ENCODE results near the gene LRRK1.

DNA sequence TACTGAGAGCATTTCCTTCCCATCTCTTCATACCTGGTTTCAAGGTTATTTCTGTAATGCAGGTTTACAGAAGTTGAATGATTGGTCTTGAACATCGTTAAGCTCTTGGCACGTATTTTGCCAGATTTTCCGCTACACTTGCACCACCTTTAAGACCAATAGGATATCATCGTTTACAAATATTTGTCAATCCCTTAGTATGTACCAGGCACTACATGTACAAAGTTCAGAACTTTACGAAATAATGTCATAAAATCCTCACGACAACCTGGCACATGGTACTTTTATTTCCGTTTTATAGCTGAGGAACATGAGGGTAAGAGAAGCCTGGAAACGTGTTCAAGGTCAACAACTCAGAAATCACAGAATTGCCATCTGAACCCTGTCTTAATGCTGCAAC lies 6.3 kb downstream of the LRRK1 start:
- no peak for TF ChIP-seq EZH2phosphoT487 (IDR thresholded peaks at IDR 0.05; ENCODE audit: borderline replicate concordance, low read length)
- TF ChIP-seq, protein P1, sequence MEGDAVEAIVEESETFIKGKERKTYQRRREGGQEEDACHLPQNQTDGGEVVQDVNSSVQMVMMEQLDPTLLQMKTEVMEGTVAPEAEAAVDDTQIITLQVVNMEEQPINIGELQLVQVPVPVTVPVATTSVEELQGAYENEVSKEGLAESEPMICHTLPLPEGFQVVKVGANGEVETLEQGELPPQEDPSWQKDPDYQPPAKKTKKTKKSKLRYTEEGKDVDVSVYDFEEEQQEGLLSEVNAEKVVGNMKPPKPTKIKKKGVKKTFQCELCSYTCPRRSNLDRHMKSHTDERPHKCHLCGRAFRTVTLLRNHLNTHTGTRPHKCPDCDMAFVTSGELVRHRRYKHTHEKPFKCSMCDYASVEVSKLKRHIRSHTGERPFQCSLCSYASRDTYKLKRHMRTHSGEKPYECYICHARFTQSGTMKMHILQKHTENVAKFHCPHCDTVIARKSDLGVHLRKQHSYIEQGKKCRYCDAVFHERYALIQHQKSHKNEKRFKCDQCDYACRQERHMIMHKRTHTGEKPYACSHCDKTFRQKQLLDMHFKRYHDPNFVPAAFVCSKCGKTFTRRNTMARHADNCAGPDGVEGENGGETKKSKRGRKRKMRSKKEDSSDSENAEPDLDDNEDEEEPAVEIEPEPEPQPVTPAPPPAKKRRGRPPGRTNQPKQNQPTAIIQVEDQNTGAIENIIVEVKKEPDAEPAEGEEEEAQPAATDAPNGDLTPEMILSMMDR (IDR thresholded peaks at IDR 0.05; ENCODE audit: low read depth, low read length, poor library complexity, severe bottlenecking), result no peak

Measured in DOHH2 (cell line).